ENCODE results near the gene CDC14A. TPM values are rescaled to one million over a fixed set of nuclear protein-coding genes. Genes with fewer than 3 reads are reported as not detected.

Gene CDC14A
- total RNA-seq, 1 experiment from 2014 or later, result 6.6 TPM

- no peak for ATAC-seq
- intact Hi-C loops (cut with micrococcal nuclease; ENCODE audit: unreplicated experiment), result no loop called here
- Histone ChIP-seq H3K4me3 (ENCODE audit: low read depth in 2 of 2, low read length in 2 of 2) (no peak overlapping the region), H3K4me1 (ENCODE audit: control insufficient read depth, insufficient read depth, low read length) (no peaks in the 10 kb centered on the region), H3K36me3 (ENCODE audit: control insufficient read depth, insufficient read depth, low read length) (no peaks in the 10 kb centered on the region), H3K27ac (ENCODE audit: low read length) (no peak overlapping the region), H3K27me3 (ENCODE audit: control insufficient read depth, insufficient read depth, low read length) (no peaks in the 10 kb centered on the region), H3K9me3 (ENCODE audit: control insufficient read depth, insufficient read depth, low read depth, low read length) (no peaks in the 10 kb centered on the region)
- TF ChIP-seq TCF7L2 (IDR thresholded peaks at IDR 0.05; ENCODE audit: low read depth, low read length), result no peak
- no peak for TF ChIP-seq CTCF (IDR thresholded peaks at IDR 0.05)
- no peak for TF ChIP-seq SIN3A (IDR thresholded peaks at IDR 0.05; ENCODE audit: borderline replicate concordance, insufficient read depth, low read depth, low read length)
- no peak for TF ChIP-seq REST (IDR thresholded peaks at IDR 0.05; ENCODE audit: insufficient read depth in 1 of 2, low read depth in 2 of 2, low read length in 1 of 2)
- no peak for TF ChIP-seq POLR2AphosphoS5 (IDR thresholded peaks at IDR 0.05; ENCODE audit: low read depth, low read length)
- no TSS peak for BruUV-seq (replicated peaks)
- ChIA-PET POLR2A (no interaction called here), CTCF (no interaction called here)
- DNase-seq (ENCODE audit: low read depth, low spot score), result no peak
- in situ Hi-C loops (cut with HindIII; ENCODE audit: low pct_unique_long_range_greater_than_20kb, low sequenced_read_pairs), result no loop called here
Measured at GRCh38 chr1:100392756-100393155, 40.5 kb downstream of the CDC14A start.

GRCh38 chr1:100394285-100394684, 42.0 kb downstream of the CDC14A start:
- H3K27ac ChIP-seq (ENCODE audit: low read length), result no peak overlapping the region
- no peaks in the 10 kb centered on the region for H3K4me1 ChIP-seq (ENCODE audit: control insufficient read depth, insufficient read depth, low read length)
- no peak for TF ChIP-seq CTCF (IDR thresholded peaks at IDR 0.05)
- no peak for TF ChIP-seq POLR2AphosphoS5 (IDR thresholded peaks at IDR 0.05; ENCODE audit: low read depth, low read length)
- TF ChIP-seq SIN3A (IDR thresholded peaks at IDR 0.05; ENCODE audit: borderline replicate concordance, insufficient read depth, low read depth, low read length), result no peak
- TF ChIP-seq REST (IDR thresholded peaks at IDR 0.05; ENCODE audit: insufficient read depth in 1 of 2, low read depth in 2 of 2, low read length in 1 of 2), result no peak
- TF ChIP-seq TCF7L2 (IDR thresholded peaks at IDR 0.05; ENCODE audit: low read depth, low read length), result no peak
- intact Hi-C loops (cut with micrococcal nuclease; ENCODE audit: unreplicated experiment), result no loop called here
- in situ Hi-C loops (cut with HindIII; ENCODE audit: low pct_unique_long_range_greater_than_20kb, low sequenced_read_pairs), result no loop called here
- no peaks in the 10 kb centered on the region for H3K9me3 ChIP-seq (ENCODE audit: control insufficient read depth, insufficient read depth, low read depth, low read length)
- no peaks in the 10 kb centered on the region for H3K27me3 ChIP-seq (ENCODE audit: control insufficient read depth, insufficient read depth, low read length)
- H3K4me3 ChIP-seq (ENCODE audit: low read depth in 2 of 2, low read length in 2 of 2), result no peak overlapping the region
- ChIA-PET POLR2A (no interaction called here), CTCF (no interaction called here)
- BruUV-seq (replicated peaks), result no TSS peak
- DNase-seq (ENCODE audit: low read depth, low spot score), result no peak
- no peaks in the 10 kb centered on the region for H3K36me3 ChIP-seq (ENCODE audit: control insufficient read depth, insufficient read depth, low read length)
- no peak for ATAC-seq
